Trophoblast cell (in vitro differentiated cells and primary cell): ENCODE measurements around the gene TH.

Source experiments
- DNase-seq, 2 donors: peaks; one replicate each; pipeline ENCODE4 v3.0.0-alpha.2; 2016
- H2AFZ ChIP-seq: 2 replicates; pipeline ENCODE4 v1.6.1; 2013; ENCODE audit warnings: low read length, moderate library complexity, mild to moderate bottlenecking; ENCODE audit not compliant: insufficient read depth, poor library complexity
- H2AK5ac ChIP-seq: 2 replicates; pipeline ENCODE4 v1.6.1; 2013; ENCODE audit warnings: mild to moderate bottlenecking, low read length
- H2BK120ac ChIP-seq: 2 replicates; pipeline ENCODE4 v1.6.1; 2013; ENCODE audit warnings: low read length, mild to moderate bottlenecking, moderate library complexity; ENCODE audit not compliant: insufficient read depth, poor library complexity
- H2BK12ac ChIP-seq: 2 replicates; pipeline ENCODE4 v1.6.1; 2013; ENCODE audit warnings: mild to moderate bottlenecking, low read length, moderate library complexity
- H2BK5ac ChIP-seq: 2 replicates; pipeline ENCODE4 v1.6.1; 2013; ENCODE audit warnings: low read length, low read depth, moderate library complexity, mild to moderate bottlenecking; ENCODE audit not compliant: poor library complexity
- H3K14ac ChIP-seq: 2 replicates; pipeline ENCODE4 v1.6.1; 2013; ENCODE audit warnings: mild to moderate bottlenecking, low read length
- H3K18ac ChIP-seq: 2 replicates; pipeline ENCODE4 v1.6.1; 2013; ENCODE audit warnings: mild to moderate bottlenecking, low read length
- H3K23ac ChIP-seq: 2 replicates; pipeline ENCODE4 v1.6.1; 2013; ENCODE audit warnings: low read length
- H3K27ac ChIP-seq: 2 replicates; pipeline ENCODE4 v1.5.1; 2013; ENCODE audit warnings: low read depth, mild to moderate bottlenecking, inconsistent platforms, low read length, moderate library complexity
- H3K27me3 ChIP-seq: 2 replicates; pipeline ENCODE4 v1.6.1; 2013; ENCODE audit warnings: inconsistent platforms, mild to moderate bottlenecking, low read length, moderate library complexity; ENCODE audit not compliant: insufficient read depth
- H3K36me3 ChIP-seq, 2 experiments: 1 replicate in 1 of 2; 2 replicates in 1 of 2; pipeline ENCODE4 v1.6.1; 2013; ENCODE audit warnings: low read length in 2 of 2, mild to moderate bottlenecking in 2 of 2, moderate library complexity in 1 of 2; ENCODE audit not compliant: insufficient read depth in 2 of 2, control insufficient read depth in 1 of 2
- H3K4ac ChIP-seq: 2 replicates; pipeline ENCODE4 v1.6.1; 2013; ENCODE audit warnings: low read depth, mild to moderate bottlenecking, low read length, moderate library complexity
- H3K4me1 ChIP-seq, 2 experiments: 1 replicate in 1 of 2; 2 replicates in 1 of 2; pipeline ENCODE4 v1.6.1; 2013; ENCODE audit warnings: low read length in 2 of 2, mild to moderate bottlenecking in 2 of 2, moderate library complexity in 1 of 2; ENCODE audit not compliant: insufficient read depth in 2 of 2, control insufficient read depth in 1 of 2
- H3K4me2 ChIP-seq: 2 replicates; pipeline ENCODE4 v1.6.1; 2013; ENCODE audit warnings: inconsistent platforms, mild to moderate bottlenecking, low read length, moderate library complexity
- H3K4me3 ChIP-seq: 2 replicates; pipeline ENCODE4 v1.5.1; 2013; ENCODE audit warnings: mild to moderate bottlenecking, low read depth, low read length, inconsistent platforms
- H3K79me1 ChIP-seq: one replicate; pipeline ENCODE4 v1.6.1; 2013; ENCODE audit warnings: low read length
- H3K79me2 ChIP-seq: 2 replicates; pipeline ENCODE4 v1.6.1; 2013; ENCODE audit warnings: low read length, mild to moderate bottlenecking; ENCODE audit not compliant: control insufficient read depth, insufficient read depth, poor library complexity
- H3K9ac ChIP-seq: 2 replicates; pipeline ENCODE4 v1.6.1; 2013; ENCODE audit warnings: mild to moderate bottlenecking, low read length
- H3K9me3 ChIP-seq: 2 replicates; pipeline ENCODE4 v1.6.1; 2013; ENCODE audit warnings: low read depth, mild to moderate bottlenecking, control low read depth, inconsistent platforms, low read length; ENCODE audit not compliant: insufficient read depth
- H4K12ac ChIP-seq: 2 replicates; pipeline ENCODE4 v1.6.1; 2013; ENCODE audit warnings: low read depth, mild to moderate bottlenecking, low read length, moderate library complexity
- H4K8ac ChIP-seq: 2 replicates; pipeline ENCODE4 v1.6.1; 2013; ENCODE audit warnings: low read depth, mild to moderate bottlenecking, low read length, moderate library complexity
- H4K91ac ChIP-seq: one replicate; pipeline ENCODE4 v1.6.1; 2013; ENCODE audit warnings: low read depth, mild to moderate bottlenecking, low read length, moderate library complexity
- WGBS: extraction: QIAGEN DNeasy Blood & Tissue Kit; methylation state at CpG from one replicate; pipeline ENCODE4 v1.1.7; 2013; ENCODE audit warnings: missing lambda C conversion rate; ENCODE audit not compliant: insufficient read length, insufficient coverage; ENCODE audit errors: extremely low coverage; 5-methylcytosine and 5-hydroxymethylcytosine counted together

TH gene

DNA sequence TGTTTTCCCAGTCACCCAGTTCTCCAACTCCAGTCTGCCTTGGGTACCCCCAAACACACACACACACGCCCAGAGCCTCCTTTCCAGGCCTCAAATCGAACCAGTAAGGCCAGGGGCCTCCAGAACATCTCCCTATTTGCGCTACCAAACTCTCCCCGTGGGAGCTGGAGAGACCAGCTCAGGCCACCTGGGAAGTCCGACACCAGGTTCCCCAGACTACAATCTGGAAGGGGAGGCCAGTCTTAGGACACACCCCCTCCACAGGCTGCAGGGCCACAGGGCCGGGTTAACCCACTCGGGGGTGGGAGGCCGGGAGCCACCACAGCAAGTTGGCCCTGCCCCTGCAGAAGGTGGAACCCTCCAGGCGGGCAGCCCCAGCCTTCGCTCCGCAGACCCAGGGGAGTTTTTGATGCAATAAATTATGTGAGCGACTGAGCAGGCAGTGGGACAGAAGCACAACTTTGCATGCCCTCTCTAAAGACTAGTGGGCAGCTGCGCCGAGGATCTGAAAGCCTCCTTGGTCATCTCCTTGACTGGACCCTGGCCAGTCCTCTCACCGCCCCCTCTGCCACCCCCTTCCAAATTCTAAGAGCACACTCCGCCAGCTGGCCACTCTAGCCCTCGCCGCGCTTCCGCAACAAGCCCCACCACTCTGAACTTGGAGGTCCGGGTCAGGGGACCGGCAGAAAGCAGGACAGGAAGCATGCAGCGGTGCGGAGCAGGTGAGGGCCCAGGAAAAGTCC, 35.2 kb downstream of the TH start:
- H3K4me1 ChIP-seq = peaks cover 0 to 7% of the 10 kb centered on the region in 2 experiments
- H3K9me3 ChIP-seq = peaks cover 7% of the 10 kb centered on the region
- H2BK5ac ChIP-seq = no peak overlapping the region
- H3K79me1 ChIP-seq = peaks cover 10% of the 10 kb centered on the region
- H2AK5ac ChIP-seq = no peak overlapping the region
- no peak overlapping the region for H3K27ac ChIP-seq
- no peak for DNase-seq
- no peak overlapping the region for H3K14ac ChIP-seq
- H3K4me2 ChIP-seq = peak overlapping the region; percentile 62
- H3K18ac ChIP-seq = no peak overlapping the region
- H4K8ac ChIP-seq = no peak overlapping the region
- H2BK120ac ChIP-seq = no peak overlapping the region
- peak overlapping the region; percentile 66 for H3K4me3 ChIP-seq
- no peak overlapping the region for H4K91ac ChIP-seq
- peaks cover 32% of the 10 kb centered on the region for H3K27me3 ChIP-seq
- no CpG with 5 or more reads among the region's 24 CpGs for WGBS
- no peak overlapping the region for H3K4ac ChIP-seq
- H2BK12ac ChIP-seq = no peak overlapping the region
- H2AFZ ChIP-seq = no peak overlapping the region
- no peak overlapping the region for H4K12ac ChIP-seq
- H3K79me2 ChIP-seq = peaks cover 5% of the 10 kb centered on the region
- H3K36me3 ChIP-seq = peaks cover 35 to 37% of the 10 kb centered on the region in 2 experiments
- H3K23ac ChIP-seq = no peak overlapping the region
- no peak overlapping the region for H3K9ac ChIP-seq

GRCh38 chr11:2135648-2136201, 35.9 kb downstream of the TH start:
- no peak overlapping the region for H2BK120ac ChIP-seq
- peaks cover 8% of the 10 kb centered on the region for H3K79me1 ChIP-seq
- H4K91ac ChIP-seq = no peak overlapping the region
- H3K36me3 ChIP-seq = peaks cover 42 to 43% of the 10 kb centered on the region in 2 experiments
- peaks cover 7% of the 10 kb centered on the region for H3K9me3 ChIP-seq
- peak overlapping the region; percentile 62 for H3K4me2 ChIP-seq
- H2AFZ ChIP-seq = no peak overlapping the region
- H3K14ac ChIP-seq = no peak overlapping the region
- peaks cover 25% of the 10 kb centered on the region for H3K27me3 ChIP-seq
- H2BK12ac ChIP-seq = no peak overlapping the region
- DNase-seq = no peak
- H4K12ac ChIP-seq = no peak overlapping the region
- H3K27ac ChIP-seq = no peak overlapping the region
- no peak overlapping the region for H3K9ac ChIP-seq
- no CpG with 5 or more reads among the region's 14 CpGs for WGBS
- no peak overlapping the region for H3K18ac ChIP-seq
- no peak overlapping the region for H2AK5ac ChIP-seq
- no peak overlapping the region for H3K4ac ChIP-seq
- H3K4me1 ChIP-seq = peaks cover 0 to 7% of the 10 kb centered on the region in 2 experiments
- peak overlapping the region; percentile 29 for H3K4me3 ChIP-seq
- H4K8ac ChIP-seq = no peak overlapping the region
- H3K79me2 ChIP-seq = peaks cover 5% of the 10 kb centered on the region
- H3K23ac ChIP-seq = no peak overlapping the region
- no peak overlapping the region for H2BK5ac ChIP-seq

GRCh38 chr11:2135018-2135569, 36.5 kb downstream of the TH start:
- H3K4ac ChIP-seq = no peak overlapping the region
- H3K14ac ChIP-seq = no peak overlapping the region
- H3K79me2 ChIP-seq = peaks cover 3% of the 10 kb centered on the region
- no peak overlapping the region for H4K91ac ChIP-seq
- no peak overlapping the region for H3K4me2 ChIP-seq
- H2BK12ac ChIP-seq = no peak overlapping the region
- no peak overlapping the region for H3K18ac ChIP-seq
- H2AFZ ChIP-seq = no peak overlapping the region
- H3K4me3 ChIP-seq = no peak overlapping the region
- peaks cover 19% of the 10 kb centered on the region for H3K27me3 ChIP-seq
- no CpG with 5 or more reads among the region's 26 CpGs for WGBS
- no peak overlapping the region for H2AK5ac ChIP-seq
- no peak overlapping the region for H4K8ac ChIP-seq
- H3K27ac ChIP-seq = no peak overlapping the region
- H2BK120ac ChIP-seq = no peak overlapping the region
- no peak overlapping the region for H3K23ac ChIP-seq
- no peak for DNase-seq
- peaks cover 45 to 46% of the 10 kb centered on the region in 2 experiments for H3K36me3 ChIP-seq
- no peak overlapping the region for H4K12ac ChIP-seq
- H3K4me1 ChIP-seq = peaks cover 0 to 7% of the 10 kb centered on the region in 2 experiments
- H2BK5ac ChIP-seq = no peak overlapping the region
- peaks cover 7% of the 10 kb centered on the region for H3K9me3 ChIP-seq
- H3K79me1 ChIP-seq = peaks cover 4% of the 10 kb centered on the region
- H3K9ac ChIP-seq = no peak overlapping the region

- no peak for DNase-seq
- H3K4me1 ChIP-seq = peaks cover 0 to 7% of the 10 kb centered on the region in 2 experiments
- H2AK5ac ChIP-seq = no peak overlapping the region
- peaks cover 13% of the 10 kb centered on the region for H3K27me3 ChIP-seq
- H2BK5ac ChIP-seq = no peak overlapping the region
- no peak overlapping the region for H3K9ac ChIP-seq
- no peak overlapping the region for H3K14ac ChIP-seq
- no peak overlapping the region for H4K91ac ChIP-seq
- H3K4ac ChIP-seq = no peak overlapping the region
- no peak overlapping the region for H3K4me3 ChIP-seq
- peaks cover 7% of the 10 kb centered on the region for H3K9me3 ChIP-seq
- H4K8ac ChIP-seq = no peak overlapping the region
- H3K79me1 ChIP-seq = peaks cover 2% of the 10 kb centered on the region
- H3K27ac ChIP-seq = no peak overlapping the region
- no peak overlapping the region for H2BK120ac ChIP-seq
- no peak overlapping the region for H2BK12ac ChIP-seq
- no peak overlapping the region for H3K18ac ChIP-seq
- peaks cover 48 to 50% of the 10 kb centered on the region in 2 experiments for H3K36me3 ChIP-seq
- peaks cover 3% of the 10 kb centered on the region for H3K79me2 ChIP-seq
- H2AFZ ChIP-seq = no peak overlapping the region
- H3K23ac ChIP-seq = no peak overlapping the region
- no peak overlapping the region for H3K4me2 ChIP-seq
- no CpG with 5 or more reads among the region's 19 CpGs for WGBS
- no peak overlapping the region for H4K12ac ChIP-seq
These were observed 37.3 kb downstream of the TH start for GRCh38 chr11:2134022-2135010.
